Islet precursor cell (in vitro differentiated cells): ENCODE data around the gene NAE1.
"Not testable (repeated sequence)": the region's sequence is repeated elsewhere in the genome, so short reads cannot be mapped to it uniquely, and the experiment has no call there.

Experiments
- DNase-seq: peaks from one replicate; pipeline ENCODE4 v3.0.0-alpha.2; 2018

The NAE1 gene

GRCh38 chr16:66830422-66831404 is at the start of gene NAE1:
TSS of gene NAE1 (minus strand) at chr16:66830976. CDS start at chr16:66830899, 77 bp downstream.
- DNase-seq = peak; percentile 92

GRCh38 chr16:66878067-66878466 is 47.3 kb upstream of the NAE1 start:
- DNase-seq = no peak

GRCh38 chr16:66874079-66874775 is 43.5 kb upstream of the NAE1 start:
- DNase-seq = peak; percentile 64

GRCh38 chr16:66873685-66874055 is 42.9 kb upstream of the NAE1 start:
- no peak for DNase-seq

- peak; percentile 99 for DNase-seq
Observed at GRCh38 chr16:66872943-66873684, 42.3 kb upstream of the NAE1 start.

- DNase-seq = no peak
Observed at GRCh38 chr16:66872559-66872942, 41.8 kb upstream of the NAE1 start.

GRCh38 chr16:66871840-66872239 is 41.1 kb upstream of the NAE1 start:
- DNase-seq = no peak

- DNase-seq = not testable (repeated sequence)
Observed at GRCh38 chr16:66871363-66871762, 40.6 kb upstream of the NAE1 start.

- no peak for DNase-seq
Observed at GRCh38 chr16:66869424-66869823, 38.6 kb upstream of the NAE1 start.

- DNase-seq = no peak
Observed at GRCh38 chr16:66863707-66864106, 32.9 kb upstream of the NAE1 start.

GRCh38 chr16:66862023-66862520 is 31.3 kb upstream of the NAE1 start:
- DNase-seq = peak; percentile 35

- DNase-seq = no peak
Observed at GRCh38 chr16:66859397-66860068, 28.8 kb upstream of the NAE1 start.

GRCh38 chr16:66858740-66859396 is 28.1 kb upstream of the NAE1 start:
- no peak for DNase-seq

GRCh38 chr16:66857437-66857836 is 26.7 kb upstream of the NAE1 start:
- DNase-seq = peak; percentile 50

GRCh38 chr16:66856801-66857200 is 26.0 kb upstream of the NAE1 start:
- peak; percentile 37 for DNase-seq

- DNase-seq = peak; percentile 35
Observed at GRCh38 chr16:66856184-66856730, 25.5 kb upstream of the NAE1 start.

GRCh38 chr16:66853261-66854139 is 22.7 kb upstream of the NAE1 start:
- peak; percentile 48 for DNase-seq

- peak; percentile 47 for DNase-seq
Observed at GRCh38 chr16:66851166-66851964, 20.6 kb upstream of the NAE1 start.

- peak; percentile 26 for DNase-seq
Observed at GRCh38 chr16:66850115-66850815, 19.5 kb upstream of the NAE1 start.
